GM23338 (cell line): ENCODE data around the gene SOWAHB. TPM values are rescaled to one million over a fixed set of nuclear protein-coding genes. Genes with fewer than 3 reads are reported as not detected.

Experiments
- ATAC-seq: fragments of 200-7000 bp; cut with Tn5 transposase; 3 replicates; pipeline ENCODE4 v1.9.1; 2020
- DNase-seq: peaks from one replicate; pipeline ENCODE4 v3.0.0-alpha.2; 2015; ENCODE audit warnings: low spot score
- H2AFZ ChIP-seq: fragments of 200-600 bp; sonication (generic); 2 replicates; pipeline ENCODE4 v1.8.0; 2016; ENCODE audit warnings: antibody characterized with exemption, mild to moderate bottlenecking, moderate library complexity
- H3F3A ChIP-seq: fragments of 200-600 bp; sonication (generic); replicated peaks from 2 replicates; pipeline ENCODE4 v1.8.0; 2017; ENCODE audit warnings: antibody characterized with exemption, mixed run types, low read depth
- H3K27ac ChIP-seq: fragments of 200-600 bp; sonication (generic); 2 replicates; pipeline ENCODE4 v1.6.1; 2016; ENCODE audit warnings: low read depth
- H3K27me3 ChIP-seq: fragments of 200-600 bp; sonication (generic); 2 replicates; pipeline ENCODE4 v1.8.0; 2016; ENCODE audit warnings: mild to moderate bottlenecking, mixed run types, moderate library complexity; ENCODE audit not compliant: insufficient read depth
- H3K36me3 ChIP-seq: fragments of 200-600 bp; sonication (generic); 2 replicates; pipeline ENCODE4 v1.8.0; 2016; ENCODE audit warnings: mild to moderate bottlenecking; ENCODE audit not compliant: insufficient read depth
- H3K4me1 ChIP-seq: fragments of 200-600 bp; sonication (generic); 2 replicates; pipeline ENCODE4 v1.8.0; 2016; ENCODE audit warnings: mild to moderate bottlenecking, moderate library complexity; ENCODE audit not compliant: insufficient read depth
- H3K4me2 ChIP-seq: fragments of 200-600 bp; sonication (generic); 2 replicates; pipeline ENCODE4 v1.7.1; 2017; ENCODE audit warnings: mixed run types
- H3K4me3 ChIP-seq: fragments of 200-600 bp; sonication (generic); 2 replicates; pipeline ENCODE4 v1.6.1; 2016; ENCODE audit warnings: mixed run types
- H3K79me2 ChIP-seq: fragments of 200-600 bp; sonication (generic); replicated peaks from 2 replicates; pipeline ENCODE4 v1.8.0; 2017; ENCODE audit warnings: mild to moderate bottlenecking; ENCODE audit not compliant: insufficient read depth
- H3K9me2 ChIP-seq: fragments of 200-600 bp; sonication (generic); 2 replicates; pipeline ENCODE4 v1.8.0; 2017; ENCODE audit not compliant: insufficient read depth
- H4K20me1 ChIP-seq: fragments of 200-600 bp; sonication (generic); replicated peaks from 2 replicates; pipeline ENCODE4 v1.8.0; 2017; ENCODE audit warnings: mild to moderate bottlenecking; ENCODE audit not compliant: insufficient read depth
- H3K27ac Mint-ChIP-seq: 2 replicates; pipeline ENCODE4 v1.8.0; 2020; ENCODE audit warnings: inconsistent platforms, mild to moderate bottlenecking, moderate library complexity, mixed read lengths
- H3K27me3 Mint-ChIP-seq: 3 replicates; pipeline ENCODE4 v1.8.0; 2022; ENCODE audit warnings: low read depth, mild to moderate bottlenecking, moderate library complexity, mixed read lengths, inconsistent platforms; ENCODE audit not compliant: insufficient read depth, poor library complexity
- H3K36me3 Mint-ChIP-seq: 3 replicates; pipeline ENCODE4 v1.8.0; 2021; ENCODE audit warnings: low read depth, mild to moderate bottlenecking, inconsistent platforms, moderate library complexity, mixed read lengths
- H3K4me1 Mint-ChIP-seq: 3 replicates; pipeline ENCODE4 v1.8.0; 2020; ENCODE audit warnings: mild to moderate bottlenecking, inconsistent platforms, mixed read lengths
- H3K4me3 Mint-ChIP-seq: 3 replicates; pipeline ENCODE4 v1.8.0; 2021; ENCODE audit warnings: moderate library complexity, mild to moderate bottlenecking, inconsistent platforms, mixed read lengths
- H3K9me3 Mint-ChIP-seq: 3 replicates; pipeline ENCODE4 v1.8.0; 2020; ENCODE audit warnings: moderate library complexity, mild to moderate bottlenecking, inconsistent platforms, mixed read lengths
- CREB1 ChIP-seq: fragments of 250-450 bp; sonication (Bioruptor Pico); IDR thresholded peaks from 2 replicates; pipeline ENCODE4 v1.5.0; 2020; ENCODE audit warnings: low read depth, mild to moderate bottlenecking, moderate library complexity
- CTCF ChIP-seq, 2 experiments: fragments of 200-600 bp in 1 of 2; sonication (generic) in 1 of 2; conservative IDR thresholded peaks; 2 replicates each; pipeline versions ENCODE4 v1.5.1 to v1.6.1; 2016 to 2017; ENCODE audit warnings: antibody characterized with exemption in 2 of 2, low read depth in 2 of 2, mild to moderate bottlenecking in 2 of 2, moderate library complexity in 1 of 2
- EZH2 ChIP-seq: fragments of 200-600 bp; sonication (generic); IDR thresholded peaks from one replicate; pipeline ENCODE4 v1.8.0; 2017; ENCODE audit warnings: antibody characterized with exemption, mild to moderate bottlenecking, low read depth; ENCODE audit not compliant: unreplicated experiment
- EZH2phosphoT487 ChIP-seq: fragments of 200-600 bp; sonication (generic); IDR thresholded peaks from one replicate; pipeline ENCODE4 v1.8.1; 2018; ENCODE audit warnings: antibody characterized with exemption; ENCODE audit not compliant: unreplicated experiment
- JUNB ChIP-seq: IDR thresholded peaks from one replicate; pipeline ENCODE4 v1.6.1; 2016; ENCODE audit warnings: antibody characterized with exemption; ENCODE audit not compliant: unreplicated experiment
- NANOG ChIP-seq: IDR thresholded peaks from 2 replicates; pipeline ENCODE4 v1.6.1; 2016; ENCODE audit warnings: antibody characterized with exemption, borderline replicate concordance
- POLR2AphosphoS5 ChIP-seq: IDR thresholded peaks from 2 replicates; pipeline ENCODE4 v1.6.1; 2016; ENCODE audit warnings: antibody characterized with exemption, low read depth
- STAT1 ChIP-seq: IDR thresholded peaks from one replicate; pipeline ENCODE4 v1.6.1; 2016; ENCODE audit warnings: antibody characterized with exemption; ENCODE audit not compliant: unreplicated experiment
- ZNF114 ChIP-seq: fragments of 250-450 bp; sonication (Bioruptor Pico); IDR thresholded peaks from 2 replicates; pipeline ENCODE4 v1.5.0; 2020; ENCODE audit warnings: mild to moderate bottlenecking, moderate library complexity
- ZNF331 ChIP-seq: fragments of 250-450 bp; sonication (Bioruptor Pico); IDR thresholded peaks from 2 replicates; pipeline ENCODE4 v1.5.0; 2020; ENCODE audit warnings: low read depth, mild to moderate bottlenecking, moderate library complexity
- ZNF462 ChIP-seq: fragments of 250-450 bp; sonication (Bioruptor Pico); IDR thresholded peaks from 2 replicates; pipeline ENCODE4 v1.5.0; 2020; ENCODE audit warnings: mild to moderate bottlenecking, moderate library complexity
- polyA plus RNA-seq: library from polyadenylated mRNA; unstranded; fragments of >200 nt; fragmentation: Nextera tagmentation; extraction: Ambion mirVana; gene quantifications from 2 replicates; pipeline ENCODE4 v1.2.1, GENCODE V29; 2016
- total RNA-seq: library from RNA; depleted of rRNA; stranded (reverse); fragments of >200 nt; shearing (Covaris generic); gene quantifications from 2 replicates; pipeline ENCODE4 v1.2.3, GENCODE V29; 2014
- TF ChIP-seq, protein P1 (sequence below): IDR thresholded peaks from one replicate; pipeline ENCODE4 v1.6.1; 2018; ENCODE audit warnings: antibody characterized with exemption; ENCODE audit not compliant: unreplicated experiment
- TF ChIP-seq, protein P2 (sequence below): IDR thresholded peaks from 2 replicates; pipeline ENCODE4 v1.6.1; 2016; ENCODE audit warnings: antibody characterized with exemption

Gene SOWAHB
- total and polyA plus RNA-seq, 2 experiments from 2014 or later: 0.08 to 2.8 TPM

- Mint-ChIP-seq H3K27me3 (no peaks in the 10 kb centered on the region), H3K9me3 (no peaks in the 10 kb centered on the region), H3K36me3 (no peaks in the 10 kb centered on the region), H3K4me3 (no peak overlapping the region), H3K27ac (no peak overlapping the region), H3K4me1 (no peaks in the 10 kb centered on the region)
- Histone ChIP-seq H3K27ac (no peak overlapping the region), H3K4me1 (no peaks in the 10 kb centered on the region), H3K36me3 (no peaks in the 10 kb centered on the region), H2AFZ (no peak overlapping the region), H3K4me3 (no peak overlapping the region), H3K4me2 (no peak overlapping the region), H3K9me2 (no peaks in the 10 kb centered on the region), H3F3A (no peaks in the 10 kb centered on the region), H3K27me3 (no peaks in the 10 kb centered on the region), H3K79me2 (no peaks in the 10 kb centered on the region), H4K20me1 (no peaks in the 10 kb centered on the region)
- DNase-seq (no peak), ATAC-seq (no peak)
- no peak for TF ChIP-seq CTCF (conservative IDR thresholded peaks at IDR 0.05; ENCODE audit: low read depth in 2 of 2)
- TF ChIP-seq, protein P1, sequence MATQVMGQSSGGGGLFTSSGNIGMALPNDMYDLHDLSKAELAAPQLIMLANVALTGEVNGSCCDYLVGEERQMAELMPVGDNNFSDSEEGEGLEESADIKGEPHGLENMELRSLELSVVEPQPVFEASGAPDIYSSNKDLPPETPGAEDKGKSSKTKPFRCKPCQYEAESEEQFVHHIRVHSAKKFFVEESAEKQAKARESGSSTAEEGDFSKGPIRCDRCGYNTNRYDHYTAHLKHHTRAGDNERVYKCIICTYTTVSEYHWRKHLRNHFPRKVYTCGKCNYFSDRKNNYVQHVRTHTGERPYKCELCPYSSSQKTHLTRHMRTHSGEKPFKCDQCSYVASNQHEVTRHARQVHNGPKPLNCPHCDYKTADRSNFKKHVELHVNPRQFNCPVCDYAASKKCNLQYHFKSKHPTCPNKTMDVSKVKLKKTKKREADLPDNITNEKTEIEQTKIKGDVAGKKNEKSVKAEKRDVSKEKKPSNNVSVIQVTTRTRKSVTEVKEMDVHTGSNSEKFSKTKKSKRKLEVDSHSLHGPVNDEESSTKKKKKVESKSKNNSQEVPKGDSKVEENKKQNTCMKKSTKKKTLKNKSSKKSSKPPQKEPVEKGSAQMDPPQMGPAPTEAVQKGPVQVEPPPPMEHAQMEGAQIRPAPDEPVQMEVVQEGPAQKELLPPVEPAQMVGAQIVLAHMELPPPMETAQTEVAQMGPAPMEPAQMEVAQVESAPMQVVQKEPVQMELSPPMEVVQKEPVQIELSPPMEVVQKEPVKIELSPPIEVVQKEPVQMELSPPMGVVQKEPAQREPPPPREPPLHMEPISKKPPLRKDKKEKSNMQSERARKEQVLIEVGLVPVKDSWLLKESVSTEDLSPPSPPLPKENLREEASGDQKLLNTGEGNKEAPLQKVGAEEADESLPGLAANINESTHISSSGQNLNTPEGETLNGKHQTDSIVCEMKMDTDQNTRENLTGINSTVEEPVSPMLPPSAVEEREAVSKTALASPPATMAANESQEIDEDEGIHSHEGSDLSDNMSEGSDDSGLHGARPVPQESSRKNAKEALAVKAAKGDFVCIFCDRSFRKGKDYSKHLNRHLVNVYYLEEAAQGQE: no peak
- no peak for TF ChIP-seq ZNF114 (CRISPR knock-in tag)
- no peak for TF ChIP-seq EZH2
- TF ChIP-seq NANOG: no peak
- no peak for TF ChIP-seq POLR2AphosphoS5
- no peak for TF ChIP-seq JUNB
- no peak for TF ChIP-seq STAT1
- TF ChIP-seq CREB1: no peak
- TF ChIP-seq ZNF331 (CRISPR knock-in tag): no peak
- TF ChIP-seq EZH2phosphoT487: no peak
- no peak for TF ChIP-seq ZNF462 (CRISPR knock-in tag)
- TF ChIP-seq, protein P2, sequence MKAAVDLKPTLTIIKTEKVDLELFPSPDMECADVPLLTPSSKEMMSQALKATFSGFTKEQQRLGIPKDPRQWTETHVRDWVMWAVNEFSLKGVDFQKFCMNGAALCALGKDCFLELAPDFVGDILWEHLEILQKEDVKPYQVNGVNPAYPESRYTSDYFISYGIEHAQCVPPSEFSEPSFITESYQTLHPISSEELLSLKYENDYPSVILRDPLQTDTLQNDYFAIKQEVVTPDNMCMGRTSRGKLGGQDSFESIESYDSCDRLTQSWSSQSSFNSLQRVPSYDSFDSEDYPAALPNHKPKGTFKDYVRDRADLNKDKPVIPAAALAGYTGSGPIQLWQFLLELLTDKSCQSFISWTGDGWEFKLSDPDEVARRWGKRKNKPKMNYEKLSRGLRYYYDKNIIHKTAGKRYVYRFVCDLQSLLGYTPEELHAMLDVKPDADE: no peak
These were observed 39.6 kb downstream of the SOWAHB start for GRCh38 chr4:76858319-76858718.
